GM19025 (cell line): ENCODE data around the gene DENND1A.

Source experiments
- ATAC-seq: cut with Tn5 transposase; IDR thresholded peaks from one replicate; pipeline ENCODE4 v1.9.1; 2021; ENCODE audit warnings: mild to moderate bottlenecking, low read depth, moderate library complexity; ENCODE audit not compliant: unreplicated experiment

The DENND1A gene

DNA sequence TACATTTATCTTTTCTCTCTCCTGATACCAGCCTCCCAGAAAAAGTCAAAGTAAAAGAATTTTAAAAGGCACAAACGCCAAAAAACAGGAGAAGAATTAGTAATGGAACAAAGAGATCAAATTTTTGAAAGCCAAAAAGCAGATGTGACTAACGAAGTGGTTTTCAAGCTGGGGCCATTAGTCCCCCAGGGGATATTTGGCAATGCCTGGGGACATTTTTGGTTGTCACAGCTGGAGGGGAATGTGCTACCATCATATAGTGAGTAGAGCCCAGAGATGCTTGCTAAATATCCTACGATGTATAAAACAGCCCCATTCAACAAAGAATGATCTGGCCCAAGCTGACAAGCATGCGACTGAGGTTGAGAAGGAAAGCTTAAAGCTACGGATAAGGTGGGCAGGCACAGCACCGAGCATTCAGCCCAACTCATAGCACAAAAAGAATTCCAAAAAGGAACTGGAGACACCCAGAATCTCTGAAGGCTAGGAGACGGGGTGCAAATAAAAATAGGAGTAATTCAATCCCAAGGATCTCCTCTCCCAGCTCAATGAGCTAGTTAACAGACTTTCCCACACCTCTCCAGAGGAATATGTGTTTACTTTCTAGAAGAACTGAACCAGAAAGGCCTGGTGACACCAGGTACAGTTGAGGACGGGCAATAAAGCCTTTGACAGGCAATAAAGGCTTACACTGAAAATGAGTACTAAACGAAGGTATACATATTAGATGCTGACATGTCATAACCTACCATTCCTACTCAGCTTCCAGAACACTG is 269.0 kb downstream of the DENND1A start:
- no peak for ATAC-seq

DNA sequence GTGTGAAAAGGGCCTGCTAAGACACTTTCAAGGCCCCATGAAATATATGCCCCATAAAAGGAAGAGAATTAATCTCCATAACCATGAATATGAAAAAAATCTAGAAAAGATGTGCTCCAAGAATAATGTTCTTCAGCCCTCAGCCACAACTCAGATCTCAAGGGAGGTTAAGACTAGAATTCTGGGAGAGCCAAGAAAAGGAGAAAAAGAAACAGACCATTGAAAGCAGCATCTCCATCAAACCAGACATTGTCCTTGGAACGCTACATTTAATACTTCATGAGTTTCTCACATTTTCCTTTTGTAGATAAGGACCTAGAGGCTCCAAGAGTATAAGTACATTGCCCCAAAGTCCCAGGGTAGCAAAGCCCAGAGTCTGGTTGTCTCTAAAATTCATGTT is 270.6 kb downstream of the DENND1A start:
- no peak for ATAC-seq

DNA sequence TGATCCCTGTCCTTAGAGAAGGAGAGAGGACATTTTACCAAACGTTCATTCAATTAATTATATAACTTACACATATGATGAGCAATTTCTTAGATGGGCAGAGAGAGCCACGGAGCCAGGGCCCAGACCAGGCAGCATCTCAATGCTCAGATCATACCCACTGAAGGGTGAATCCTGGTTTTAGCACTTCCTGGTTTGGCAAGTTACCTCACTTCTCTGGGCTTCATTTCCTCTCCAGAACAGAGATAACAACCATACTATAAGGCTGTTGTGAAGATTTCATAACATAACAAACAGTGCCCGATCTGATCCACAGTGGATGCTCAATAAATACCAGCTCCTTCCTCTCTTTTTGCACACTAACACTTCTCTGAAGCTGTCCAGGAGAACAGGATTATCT is 271.1 kb downstream of the DENND1A start:
- ATAC-seq = no peak

DNA sequence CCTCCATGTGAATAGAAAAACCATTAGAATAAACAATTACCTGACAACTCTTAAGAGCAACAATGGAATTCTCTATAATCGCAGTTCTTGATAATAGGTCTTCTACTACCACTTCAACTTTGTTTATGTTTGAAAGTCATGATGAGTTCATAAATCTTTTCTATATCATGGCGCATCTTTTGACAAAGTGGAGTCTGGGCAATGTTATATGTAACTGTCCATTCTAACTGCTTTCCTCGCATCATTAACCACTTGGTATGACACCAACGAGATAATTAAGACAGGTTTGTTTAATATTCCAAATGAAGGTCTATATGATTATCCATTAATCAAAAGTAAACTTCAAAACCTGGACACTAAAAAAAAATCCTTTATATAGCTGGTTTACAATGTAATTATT is 272.0 kb downstream of the DENND1A start:
- ATAC-seq = no peak

DNA sequence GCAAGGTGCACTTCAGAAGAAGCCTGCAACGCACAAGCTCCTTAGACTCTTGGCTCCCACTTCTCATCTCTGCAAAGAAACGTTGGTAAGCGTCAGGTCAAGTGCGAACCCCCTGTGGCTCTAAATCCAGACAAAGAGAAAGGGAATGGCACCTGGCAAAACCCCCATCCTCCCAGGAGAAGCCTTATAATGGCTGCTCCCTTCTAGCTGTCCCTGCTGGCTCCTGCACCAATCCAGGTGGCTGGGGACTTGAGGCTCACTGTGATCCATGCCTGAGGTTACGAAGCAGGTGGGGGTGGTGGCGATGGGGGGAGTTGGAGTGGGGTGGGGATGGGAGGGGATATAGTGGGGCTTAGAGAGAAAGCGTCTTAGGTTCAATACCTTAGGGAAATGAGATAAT is 272.8 kb downstream of the DENND1A start:
- no peak for ATAC-seq

DNA sequence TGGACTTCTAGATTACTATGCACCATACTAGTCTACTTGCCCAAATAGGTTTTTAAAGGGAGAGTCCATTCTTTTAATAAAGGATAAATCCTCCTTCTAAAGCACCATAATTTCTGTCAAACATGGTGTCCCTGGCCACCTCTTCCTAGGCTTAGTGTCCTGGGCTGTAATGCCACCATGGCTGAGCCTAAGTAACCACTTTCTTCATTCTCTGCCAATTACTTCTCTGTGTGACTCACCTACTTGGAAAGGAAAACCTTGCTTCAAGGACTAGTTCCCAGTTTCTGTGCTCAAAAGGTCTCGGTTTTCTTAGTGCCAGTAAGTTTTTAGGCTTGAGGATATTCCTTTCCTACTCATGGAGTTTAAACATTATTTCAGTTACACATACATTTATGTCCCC is 273.4 kb downstream of the DENND1A start:
- no peak for ATAC-seq

DNA sequence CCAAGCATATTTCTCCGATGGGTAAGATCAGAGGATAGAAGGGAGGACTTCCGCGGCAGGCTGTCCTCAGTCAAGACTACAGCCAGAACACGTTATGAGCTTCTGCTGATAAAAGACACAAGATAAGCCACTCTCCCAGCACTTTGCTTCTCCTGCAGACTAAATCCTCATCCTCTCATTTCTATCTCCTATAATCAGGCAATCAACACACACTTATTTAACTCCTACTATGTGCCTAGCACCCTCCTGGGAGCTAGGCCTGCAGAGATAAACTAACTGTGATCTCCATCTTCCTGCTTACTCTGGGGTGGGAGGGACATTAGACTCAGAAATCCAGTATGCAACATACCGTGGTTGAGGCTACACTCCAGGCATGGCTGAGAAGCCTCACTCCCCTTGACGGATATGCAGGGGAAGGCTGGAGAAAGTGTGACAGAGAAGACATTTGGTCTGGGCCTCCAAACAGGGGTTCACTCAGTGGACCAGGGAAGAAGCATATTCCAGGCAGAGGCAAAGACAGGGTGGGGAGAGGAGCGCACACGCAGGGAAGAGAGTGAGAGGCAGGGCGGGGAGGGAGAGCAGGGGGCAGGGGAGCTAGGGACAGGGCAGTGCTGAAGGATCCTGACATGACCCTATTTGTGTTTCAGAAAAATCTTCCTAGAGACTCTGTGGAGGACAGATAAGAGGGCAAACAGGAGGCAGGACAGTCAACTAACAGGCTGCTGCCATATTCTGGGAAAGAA is 274.1 kb downstream of the DENND1A start:
- no peak for ATAC-seq

DNA sequence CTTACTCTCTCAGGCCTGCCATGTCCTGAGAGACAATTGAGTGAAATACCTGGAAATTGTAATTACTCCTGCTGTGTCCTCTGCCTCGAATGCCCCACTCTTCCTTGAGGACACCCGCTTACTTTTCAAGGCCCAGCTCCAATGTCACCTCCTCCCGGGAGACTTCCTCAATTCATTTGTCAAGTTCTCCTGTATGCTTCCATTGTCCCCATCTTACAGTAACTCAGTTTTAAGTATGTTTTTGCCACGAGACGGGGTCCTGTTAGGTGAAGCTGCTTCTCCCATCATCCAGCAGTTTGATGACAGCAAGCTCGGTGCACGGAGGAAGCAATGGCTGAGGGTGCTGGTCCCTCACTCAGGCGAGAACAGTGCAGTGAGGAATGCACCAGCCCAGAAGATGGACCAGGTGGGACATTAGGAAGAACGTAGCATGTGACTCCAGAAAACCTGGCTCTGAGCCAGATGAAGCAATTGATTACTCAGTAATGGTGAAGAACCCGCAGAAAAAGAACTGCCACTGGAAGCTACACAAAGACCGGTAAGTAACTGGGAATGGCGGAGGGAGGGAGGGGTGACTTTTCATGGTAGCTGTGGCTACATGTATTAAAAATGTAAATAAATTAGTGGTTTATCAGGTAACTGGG is 274.8 kb downstream of the DENND1A start:
- ATAC-seq = no peak

DNA sequence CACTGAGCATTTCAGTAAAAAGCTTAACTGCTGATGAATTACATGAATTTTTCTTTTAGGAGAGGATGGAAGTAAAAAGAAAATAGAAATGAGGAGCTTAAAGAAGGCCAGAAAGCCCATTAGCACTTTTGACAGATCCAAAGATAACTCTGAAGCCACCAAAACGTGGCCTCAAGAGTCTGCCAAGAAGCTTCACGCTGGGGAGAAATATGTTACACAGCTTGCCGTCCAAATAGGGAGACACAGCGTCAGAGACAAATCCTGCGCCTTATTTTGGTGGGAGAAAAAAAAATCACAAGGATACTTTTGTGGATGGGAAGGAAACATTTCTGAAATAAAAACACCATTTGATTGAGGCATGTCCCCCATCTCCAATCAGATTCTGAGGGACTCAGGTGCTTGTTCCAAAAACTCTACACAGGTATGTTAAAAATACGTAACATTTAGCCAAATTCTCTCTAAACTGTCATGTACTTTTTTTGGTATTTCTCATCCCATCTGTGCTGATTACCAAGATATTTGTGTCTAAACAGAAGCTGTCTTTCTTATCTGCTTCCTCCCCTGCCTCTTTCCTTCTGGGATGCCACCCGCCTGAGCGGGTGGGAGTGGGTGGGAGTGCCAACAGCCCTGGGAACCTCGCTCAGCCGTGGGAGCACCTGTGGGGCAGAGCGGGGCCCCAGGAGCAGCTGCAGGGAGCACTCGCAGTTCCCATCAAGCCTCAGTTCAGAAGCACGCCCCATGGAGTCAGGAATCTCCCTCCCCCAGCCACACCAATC is 275.5 kb downstream of the DENND1A start:
- no peak for ATAC-seq

DNA sequence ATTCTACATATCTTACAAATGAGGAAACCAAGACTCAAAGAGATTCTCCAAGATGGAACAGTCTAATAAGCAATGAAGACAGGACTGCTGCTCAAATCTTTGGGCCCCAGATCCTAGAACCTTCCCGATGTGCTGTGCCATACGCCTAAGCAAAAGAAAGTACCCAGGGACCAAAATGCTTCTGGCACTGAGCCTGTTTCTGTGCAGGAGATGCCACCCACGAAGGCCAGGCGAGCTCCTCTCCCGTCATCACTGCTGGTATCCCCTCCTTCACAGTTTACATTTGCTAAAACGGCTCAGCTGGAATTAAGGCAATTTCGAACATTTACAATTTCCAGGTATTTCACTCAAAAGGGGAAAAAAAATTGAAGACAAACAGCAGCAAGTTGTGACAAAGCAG is 277.5 kb downstream of the DENND1A start:
- no peak for ATAC-seq

DNA sequence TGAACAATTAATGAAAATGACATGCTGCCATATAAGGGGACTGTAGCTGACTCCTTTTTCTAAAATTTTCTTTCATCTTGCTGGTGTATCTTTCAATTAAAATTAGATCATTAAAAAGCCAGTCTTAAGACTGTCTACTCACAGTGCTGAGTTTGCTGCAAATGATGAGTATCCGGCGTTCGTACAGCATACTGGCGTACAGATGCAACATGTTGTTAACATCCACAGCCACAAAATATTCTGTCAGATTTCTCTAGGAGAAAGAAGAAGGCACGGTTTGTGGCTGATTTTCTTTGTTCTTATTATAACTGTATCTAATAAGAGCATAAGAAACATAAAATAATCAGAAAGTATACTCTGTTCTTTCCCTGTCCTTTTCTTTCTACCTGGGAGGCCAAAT is 278.1 kb downstream of the DENND1A start:
- ATAC-seq = no peak

DNA sequence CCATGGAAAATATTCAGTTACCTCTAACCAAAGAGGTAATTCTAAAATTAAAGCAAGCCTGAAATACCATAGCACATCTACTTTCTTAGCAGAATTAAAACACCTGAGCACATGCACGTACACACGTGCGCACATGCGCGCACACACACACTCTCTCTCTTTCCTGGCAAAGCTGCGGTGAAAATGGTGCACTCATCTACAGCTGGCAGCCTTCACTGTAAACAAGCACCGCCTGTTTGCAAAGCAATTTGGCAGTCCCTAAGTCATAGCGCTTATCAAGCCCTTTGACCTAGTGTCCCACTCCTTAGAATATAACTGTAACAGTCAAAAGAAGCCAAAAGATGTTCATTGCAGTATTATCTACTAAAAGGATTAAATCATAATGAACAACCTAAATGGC is 278.7 kb downstream of the DENND1A start:
- no peak for ATAC-seq

DNA sequence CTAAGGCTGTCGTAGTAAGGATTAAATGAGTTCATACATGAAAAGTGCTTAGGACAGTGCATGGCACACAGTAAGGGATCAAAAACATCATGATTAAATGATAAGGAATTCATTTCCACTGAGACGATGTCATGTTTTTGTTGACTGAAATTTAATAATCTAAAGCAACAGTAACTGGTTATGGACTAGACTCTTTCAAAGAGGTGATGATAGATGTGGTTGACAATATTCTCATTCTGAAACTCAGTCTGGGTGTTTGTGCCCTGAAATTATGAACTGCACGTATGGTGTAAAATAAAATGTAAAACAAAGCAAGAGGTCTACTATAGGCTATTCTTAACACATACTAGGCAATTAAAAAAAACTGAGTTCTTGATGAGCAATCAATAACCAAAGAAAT is 280.0 kb downstream of the DENND1A start:
- no peak for ATAC-seq

DNA sequence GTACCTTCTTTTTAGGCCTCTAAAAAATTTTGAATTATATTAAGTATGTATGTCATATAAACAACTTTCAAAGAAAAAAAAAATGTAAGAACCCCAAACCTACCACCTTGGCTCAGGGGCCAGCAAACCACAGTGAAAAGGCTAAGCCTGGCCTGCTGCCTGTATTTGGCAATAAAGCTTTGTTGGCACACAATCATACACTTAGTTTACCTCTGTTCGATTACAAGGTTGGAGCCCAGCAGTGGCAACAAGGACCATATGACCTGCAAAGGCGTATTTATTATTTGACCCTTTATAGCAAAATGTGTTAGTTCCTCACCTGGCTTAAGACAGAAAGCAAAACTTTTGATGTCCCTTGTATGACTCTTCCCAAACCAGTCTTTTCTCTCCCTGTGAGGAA is 282.8 kb downstream of the DENND1A start:
- ATAC-seq = no peak

DNA sequence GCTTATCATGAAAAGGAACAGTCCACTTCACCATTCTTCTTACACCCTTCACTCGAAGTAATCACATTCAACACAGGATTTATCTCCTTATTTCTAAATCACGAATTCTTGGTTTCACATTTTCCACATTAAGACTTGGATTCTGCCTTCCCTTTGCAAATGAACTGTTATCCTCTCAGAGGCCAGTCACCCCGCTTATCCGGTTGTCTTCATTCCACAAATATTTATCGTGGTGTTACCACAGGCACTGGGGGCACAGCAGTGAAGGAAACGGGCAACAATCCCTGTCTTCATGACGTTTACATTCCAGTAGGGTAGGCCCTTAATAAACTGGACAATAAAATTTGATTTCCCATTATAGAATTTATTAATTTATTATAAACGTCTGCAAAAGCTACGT is 284.2 kb downstream of the DENND1A start:
- ATAC-seq = no peak

DNA sequence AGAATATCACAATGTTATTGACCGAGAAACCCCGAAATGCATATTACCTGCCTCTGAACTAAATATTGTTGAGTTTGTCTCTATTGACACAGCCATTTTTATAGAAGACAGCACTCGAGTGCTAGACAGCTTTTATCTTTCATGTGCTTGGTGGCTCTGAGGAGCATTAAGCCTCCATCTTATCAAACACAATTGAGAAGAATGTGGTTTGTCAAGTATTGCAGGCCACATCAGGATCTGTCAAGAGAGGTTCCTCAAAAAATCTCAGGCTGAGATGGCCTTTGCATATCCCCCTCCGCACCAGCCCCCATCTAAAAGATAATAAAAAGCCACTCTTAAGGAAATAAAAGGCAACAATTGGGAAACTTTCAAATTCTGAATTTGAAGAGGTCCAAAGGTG is 284.8 kb downstream of the DENND1A start:
- no peak for ATAC-seq

DNA sequence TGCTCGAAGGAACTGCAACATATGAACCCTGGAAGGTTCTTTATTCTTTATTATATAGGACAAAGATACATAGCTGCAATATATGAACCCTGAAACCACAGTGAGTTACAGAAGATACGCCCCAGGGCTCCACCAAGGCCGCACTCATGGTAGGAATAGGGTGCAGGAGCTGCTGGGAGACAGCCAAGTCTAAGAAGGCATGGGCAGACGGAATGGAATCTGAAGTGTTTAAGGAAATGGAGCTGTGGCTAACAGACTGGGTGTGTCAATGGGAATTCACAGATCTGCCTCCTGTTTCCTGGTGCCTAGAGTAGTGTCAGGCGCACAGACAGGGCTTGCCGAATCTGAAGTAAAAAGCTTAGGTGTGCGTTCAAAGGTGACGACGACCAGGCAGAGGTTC is 286.4 kb downstream of the DENND1A start:
- ATAC-seq = no peak

DNA sequence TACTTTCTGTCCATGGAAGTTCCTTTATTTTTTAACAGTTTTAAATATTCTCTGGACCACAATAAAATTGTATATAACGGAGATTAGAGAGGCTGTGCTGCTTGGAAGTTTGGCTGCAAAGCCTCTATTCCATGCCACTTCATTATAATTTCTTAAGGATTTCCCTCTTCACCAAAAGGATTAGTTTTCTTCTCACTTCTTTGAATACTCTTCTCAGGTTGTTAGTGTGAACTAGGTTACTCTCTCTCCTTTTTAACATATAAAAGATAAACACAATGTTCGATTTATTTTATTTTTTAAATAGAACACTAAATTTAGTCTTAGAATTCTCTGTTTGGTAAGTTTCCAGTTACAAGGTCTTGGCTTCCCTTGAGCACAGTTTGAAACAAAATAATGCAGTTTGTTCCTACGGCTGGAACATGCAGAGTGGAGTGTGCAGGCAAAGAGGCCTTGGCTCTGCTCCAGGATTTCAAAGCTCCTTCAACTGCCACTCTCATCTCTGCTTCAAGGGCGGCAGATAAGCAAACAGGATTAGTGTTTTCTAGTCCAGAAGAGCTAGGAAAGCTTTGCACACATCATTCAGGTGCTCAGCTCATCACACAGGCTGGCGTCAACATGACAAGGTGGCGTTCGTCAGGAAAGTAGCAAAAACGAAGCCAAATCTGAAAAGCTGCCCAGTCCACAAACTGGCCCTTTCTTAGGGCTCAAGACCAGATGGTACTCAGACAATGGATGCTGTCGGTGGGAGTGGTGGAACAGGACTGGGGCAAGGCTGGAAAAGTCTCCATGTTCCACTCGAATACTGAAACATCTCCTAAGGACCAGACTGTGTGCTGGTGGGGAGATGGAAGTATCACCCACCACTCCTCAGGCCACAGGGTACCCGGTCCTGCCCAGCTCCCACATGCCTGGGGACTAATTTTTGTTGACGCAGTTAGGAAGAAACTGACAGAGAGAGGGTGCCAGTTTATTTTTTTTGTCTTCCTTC is 287.3 kb downstream of the DENND1A start:
- no peak for ATAC-seq

DNA sequence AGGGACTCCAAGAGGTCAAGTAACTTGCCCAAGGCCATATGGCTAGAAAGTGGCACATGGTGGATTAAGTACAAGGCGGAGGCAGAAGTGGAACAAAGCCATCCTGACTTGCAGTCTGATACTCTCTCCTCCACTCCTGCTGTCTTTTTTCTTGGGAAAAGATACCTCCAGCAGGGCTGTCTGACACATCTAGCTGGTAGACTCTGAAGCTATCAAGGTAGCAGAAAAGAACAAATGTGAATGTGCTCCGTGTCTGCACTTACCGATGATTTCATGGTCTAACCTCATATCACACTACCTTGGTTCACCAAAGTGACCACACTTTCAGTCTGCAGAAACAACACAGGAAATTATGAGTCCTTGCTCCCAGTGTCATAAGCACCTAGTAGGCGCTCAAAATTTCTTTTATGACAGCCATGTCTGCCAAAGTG is 289.1 kb downstream of the DENND1A start:
- ATAC-seq = no peak

DNA sequence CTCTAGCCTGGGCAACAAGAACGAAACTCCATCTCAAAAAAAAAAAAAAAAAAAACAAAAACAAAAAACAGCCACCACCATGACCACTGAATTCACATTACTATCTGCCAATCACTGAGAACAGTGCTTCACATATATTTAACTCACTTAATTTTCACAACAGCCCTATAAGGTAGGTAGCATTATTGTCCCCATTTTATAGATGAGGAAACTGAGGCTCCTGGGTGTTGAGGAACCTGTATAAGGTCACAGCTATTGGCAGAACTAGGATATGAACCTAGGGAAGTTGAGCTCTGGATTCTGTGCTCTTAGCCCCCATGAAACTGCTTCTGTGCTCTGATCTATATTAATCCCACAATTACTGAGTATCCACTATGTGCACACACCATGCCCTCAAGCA is 290.2 kb downstream of the DENND1A start:
- no peak for ATAC-seq
